GM19239 (cell line): ENCODE measurements around the gene LRP2.
"Not testable (repeated sequence)": the region's sequence is repeated elsewhere in the genome, so short reads cannot be mapped to it uniquely, and the experiment has no call there.

ENCODE experiments used
- DNase-seq: peaks from one replicate; pipeline ENCODE4 v3.0.0; 2011; ENCODE audit warnings: low spot score; ENCODE audit not compliant: insufficient read length
- FAIRE-seq: peaks from 2 replicates; lab custom pipeline; 2011; peaks lifted over from hg19 to GRCh38; lab: Jason Lieb, UNC

LRP2 gene

GRCh38 chr2:169139993-169140767, 222.2 kb downstream of the LRP2 start:
- DNase-seq (no peak), FAIRE-seq (no peak)

GRCh38 chr2:169139145-169139544, 223.2 kb downstream of the LRP2 start:
- DNase-seq = no peak
- no peak for FAIRE-seq

GRCh38 chr2:169137924-169138323, 224.4 kb downstream of the LRP2 start:
- FAIRE-seq (no peak), DNase-seq (no peak)

- FAIRE-seq = no peak
- no peak for DNase-seq
These were observed 225.3 kb downstream of the LRP2 start for GRCh38 chr2:169136885-169137534.

GRCh38 chr2:169136428-169136827, 225.9 kb downstream of the LRP2 start:
- FAIRE-seq, DNase-seq: not testable (repeated sequence)

- not testable (repeated sequence) for FAIRE-seq, DNase-seq
These were observed 228.1 kb downstream of the LRP2 start for GRCh38 chr2:169134272-169134671.

GRCh38 chr2:169131587-169132512, 230.5 kb downstream of the LRP2 start:
- peak; percentile 88 for FAIRE-seq
- DNase-seq = peak; percentile 9

GRCh38 chr2:169129703-169130243, 232.6 kb downstream of the LRP2 start:
- DNase-seq = no peak
- FAIRE-seq = no peak

GRCh38 chr2:169119851-169120250, 242.5 kb downstream of the LRP2 start:
- DNase-seq = no peak

GRCh38 chr2:169119123-169119760, 243.1 kb downstream of the LRP2 start:
- FAIRE-seq (no peak), DNase-seq (no peak)

More at GRCh38 chr2:169119851-169120250, 242.5 kb downstream of the LRP2 start:
- no peak for FAIRE-seq

GRCh38 chr2:169118060-169118459, 244.3 kb downstream of the LRP2 start:
- no peak for FAIRE-seq
- DNase-seq = no peak

GRCh38 chr2:169116993-169117392, 245.3 kb downstream of the LRP2 start:
- FAIRE-seq (no peak), DNase-seq (no peak)

- FAIRE-seq = no peak
- no peak for DNase-seq
These were observed 246.0 kb downstream of the LRP2 start for GRCh38 chr2:169116327-169116726.

- FAIRE-seq = no peak
- DNase-seq = no peak
These were observed 248.3 kb downstream of the LRP2 start for GRCh38 chr2:169114056-169114455.

- no peak for DNase-seq
- no peak for FAIRE-seq
These were observed 249.5 kb downstream of the LRP2 start for GRCh38 chr2:169112841-169113240.

GRCh38 chr2:169110916-169111315, 251.4 kb downstream of the LRP2 start:
- DNase-seq = no peak
- FAIRE-seq = no peak

- FAIRE-seq = no peak
- no peak for DNase-seq
These were observed 251.9 kb downstream of the LRP2 start for GRCh38 chr2:169110419-169110818.

GRCh38 chr2:169109502-169110409, 252.6 kb downstream of the LRP2 start:
- FAIRE-seq (peak; percentile 82), DNase-seq (peak; percentile 14)
